Measurements from ENCODE around the gene ARFRP1.

ARFRP1 gene

DNA sequence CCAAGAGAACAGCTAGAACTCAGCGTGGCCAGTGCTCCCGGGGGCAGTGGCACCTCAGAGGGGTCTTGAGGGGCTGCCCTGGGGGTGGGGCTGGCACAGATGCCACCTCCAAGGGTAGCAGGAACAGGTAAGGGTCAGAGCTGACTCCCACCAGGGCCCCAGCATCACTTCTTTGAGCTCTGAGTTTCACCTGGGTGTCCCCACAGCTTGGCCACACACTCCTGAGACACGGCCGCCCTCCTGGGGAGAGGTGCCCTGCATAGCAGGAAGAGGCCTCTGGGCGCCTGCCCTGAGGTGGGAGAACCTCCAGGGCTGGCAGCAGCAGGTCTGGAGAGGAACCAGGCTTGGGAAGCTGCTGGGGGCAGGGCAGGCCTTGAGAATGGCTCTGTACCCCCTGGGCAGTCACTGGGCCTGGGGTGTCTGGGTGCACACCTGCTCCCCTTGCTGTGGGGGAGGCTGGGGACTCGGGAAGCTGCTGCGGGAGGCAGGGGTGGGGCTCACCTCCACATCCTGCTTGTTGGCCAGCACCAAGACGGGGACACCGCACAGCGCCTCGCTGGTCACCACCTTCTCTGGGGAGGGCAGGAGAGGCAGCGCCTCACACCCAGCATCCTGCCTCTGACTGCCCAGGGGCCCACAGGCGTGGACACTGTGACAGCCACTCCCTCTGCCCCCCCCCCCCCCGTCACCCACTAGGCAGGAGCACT lies 6.3 kb downstream of the ARFRP1 start:
- no peak for DNase-seq (ENCODE audit: low read depth)

DNA sequence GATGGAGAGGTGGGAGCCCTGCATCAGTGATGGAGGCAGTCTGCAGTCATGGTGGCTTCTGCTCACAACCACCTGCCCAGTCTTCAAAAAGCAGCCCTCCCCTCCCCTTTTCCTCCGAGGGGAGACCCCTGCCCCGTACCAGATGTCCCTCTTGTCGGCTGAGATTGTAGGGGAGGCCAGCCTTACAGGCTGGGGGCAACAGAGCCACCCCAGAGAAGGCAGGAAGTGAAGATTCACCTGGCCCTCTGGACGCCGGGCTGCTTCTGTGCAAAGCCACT lies 6.8 kb downstream of the ARFRP1 start:
- DNase-seq (ENCODE audit: low read depth) = no peak

DNA sequence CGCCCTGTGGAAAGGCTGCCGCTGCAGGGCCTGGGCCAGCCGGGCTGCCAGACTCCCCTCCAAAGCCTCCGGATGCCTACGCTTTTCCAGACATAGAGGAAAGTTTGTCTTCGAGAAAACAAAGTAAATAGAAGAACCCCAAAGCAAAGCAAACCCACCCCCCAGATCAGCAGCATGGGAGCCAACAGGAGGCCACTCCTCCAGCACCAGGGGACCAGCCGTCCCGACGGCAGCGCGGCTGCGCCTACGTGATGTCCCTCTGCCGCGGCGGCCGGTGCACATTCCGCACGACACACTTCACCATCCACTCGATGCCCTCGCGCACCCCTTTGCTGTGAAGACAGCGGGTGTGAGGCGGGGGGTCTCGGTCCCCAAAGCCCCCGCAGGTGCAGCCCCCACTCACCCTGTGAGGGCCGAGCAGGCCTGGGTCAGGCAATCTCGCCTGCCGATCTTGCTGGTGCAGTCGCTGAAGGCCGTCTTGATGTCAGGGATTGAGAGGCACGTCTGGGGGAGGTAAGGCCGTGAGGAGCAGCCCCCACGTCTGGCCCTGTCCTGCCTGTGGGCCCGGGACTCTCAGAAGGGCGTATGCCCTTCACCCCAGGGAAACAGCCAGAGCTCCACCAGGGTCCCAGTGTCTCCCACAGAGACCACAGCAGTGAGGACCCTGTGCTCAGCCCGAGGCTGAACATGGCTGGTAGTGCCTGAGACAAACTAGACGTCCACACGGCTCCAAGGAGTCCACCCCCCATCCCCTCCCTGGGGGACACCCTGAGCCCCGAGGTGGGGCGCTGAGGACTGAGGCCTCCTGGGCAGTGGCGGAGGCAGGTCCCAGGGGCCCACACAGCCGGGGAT lies 7.4 kb downstream of the ARFRP1 start:
- no peak for DNase-seq (ENCODE audit: low read depth)

DNA sequence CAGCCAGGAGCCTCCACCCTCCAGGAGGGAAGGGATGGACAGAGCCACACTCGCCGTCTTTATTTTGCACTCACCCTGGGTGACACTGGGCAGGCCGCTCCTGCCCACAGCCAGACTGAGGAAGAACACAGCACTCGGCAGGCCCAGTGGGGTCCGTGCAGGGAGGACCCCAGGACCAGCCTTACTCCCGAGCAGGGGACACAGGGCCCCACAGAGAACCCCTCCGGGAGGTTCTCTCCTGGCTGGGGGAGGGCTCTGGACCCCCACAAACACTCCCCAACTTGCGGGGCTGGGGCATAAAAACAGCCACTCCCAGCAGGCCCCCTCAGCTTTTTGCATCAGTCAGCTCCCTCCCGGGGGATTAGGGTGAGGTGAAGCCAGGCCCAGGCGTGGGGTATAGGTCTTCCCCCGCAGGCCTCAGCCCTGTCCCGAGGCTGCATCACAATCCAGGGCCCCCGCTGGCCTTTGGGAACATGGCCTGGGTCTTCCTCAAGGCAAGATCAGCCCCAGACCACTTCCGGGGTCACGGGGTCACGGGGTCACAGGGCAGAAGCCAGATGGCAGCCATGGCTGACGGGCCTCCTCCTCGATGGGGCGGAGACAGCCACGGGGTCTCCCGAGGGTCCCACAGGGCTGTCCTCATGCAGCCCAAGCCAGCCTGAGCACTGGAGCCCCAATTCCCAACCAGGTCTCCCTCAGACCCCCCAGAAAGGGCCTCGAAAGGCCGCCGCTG lies 8.1 kb downstream of the ARFRP1 start:
- no peak for DNase-seq (ENCODE audit: low read depth)

DNA sequence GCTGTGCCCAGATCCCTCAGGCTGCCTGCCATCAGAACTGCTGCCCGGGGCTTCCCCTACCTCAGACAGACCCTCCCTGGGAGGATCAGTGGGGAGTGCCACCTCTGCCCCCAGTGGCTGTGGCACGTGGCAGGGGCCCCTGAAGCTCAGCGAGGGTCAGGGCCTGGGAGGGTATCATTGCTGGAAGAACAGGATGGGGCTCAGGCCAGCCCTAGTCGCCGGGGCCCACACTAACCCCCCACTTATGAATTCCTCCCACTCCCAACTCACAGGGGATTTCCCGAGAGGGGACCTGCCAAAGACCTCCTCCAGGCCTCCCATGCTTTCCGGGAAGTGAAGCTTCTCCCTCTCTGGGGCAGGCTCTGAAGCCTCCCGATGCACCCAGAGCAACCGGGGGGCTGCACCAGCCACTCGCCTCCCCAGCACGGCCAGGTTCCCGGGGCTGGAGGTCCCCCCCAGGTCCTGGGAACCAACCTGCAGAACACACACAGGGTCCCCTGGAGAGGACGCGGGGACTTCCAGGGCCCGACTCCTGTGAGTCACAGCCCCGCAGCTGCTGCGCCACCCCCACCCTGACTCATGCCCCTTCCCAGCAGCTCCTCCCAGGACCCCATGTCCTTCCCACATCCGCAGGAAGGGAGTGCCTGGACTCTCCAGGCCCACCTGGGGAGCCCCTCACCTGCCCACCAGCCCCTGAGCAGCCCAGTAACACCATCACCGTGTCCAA lies 8.9 kb downstream of the ARFRP1 start:
- DNase-seq (ENCODE audit: low read depth) = peak; percentile 77

DNA sequence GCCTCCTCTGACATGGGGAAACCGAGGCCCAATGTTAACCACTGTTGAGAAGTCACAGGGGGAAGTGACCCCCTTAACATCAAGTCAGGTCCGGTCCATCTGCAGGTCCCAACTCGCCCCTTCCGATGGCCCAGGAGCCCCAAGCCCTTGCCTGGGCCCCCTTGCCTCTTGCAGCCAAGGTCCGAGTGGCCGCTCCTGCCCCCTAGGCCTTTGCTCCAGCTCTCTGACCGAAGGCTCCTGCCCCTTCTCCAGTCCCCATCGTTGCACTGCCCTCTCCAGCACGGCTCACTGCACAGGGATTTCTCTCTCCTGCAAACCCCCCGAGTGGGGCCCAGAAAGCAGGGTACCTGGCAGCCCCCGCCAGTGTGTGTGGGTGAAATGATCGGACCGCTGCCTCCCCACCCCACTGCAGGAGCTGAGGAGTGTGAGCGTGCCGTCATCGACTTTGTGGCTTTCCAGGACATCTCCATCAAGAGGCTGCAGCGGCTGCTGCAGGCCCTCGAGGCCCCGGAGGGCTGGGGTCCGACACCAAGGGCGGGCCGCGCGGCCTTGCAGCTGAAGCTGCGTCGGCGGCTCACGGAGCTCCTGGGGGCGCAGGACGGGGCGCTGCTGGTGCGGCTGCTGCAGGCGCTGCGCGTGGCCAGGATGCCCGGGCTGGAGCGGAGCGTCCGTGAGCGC lies 9.8 kb downstream of the ARFRP1 start:
- DNase-seq (ENCODE audit: low read depth) = no peak

DNA sequence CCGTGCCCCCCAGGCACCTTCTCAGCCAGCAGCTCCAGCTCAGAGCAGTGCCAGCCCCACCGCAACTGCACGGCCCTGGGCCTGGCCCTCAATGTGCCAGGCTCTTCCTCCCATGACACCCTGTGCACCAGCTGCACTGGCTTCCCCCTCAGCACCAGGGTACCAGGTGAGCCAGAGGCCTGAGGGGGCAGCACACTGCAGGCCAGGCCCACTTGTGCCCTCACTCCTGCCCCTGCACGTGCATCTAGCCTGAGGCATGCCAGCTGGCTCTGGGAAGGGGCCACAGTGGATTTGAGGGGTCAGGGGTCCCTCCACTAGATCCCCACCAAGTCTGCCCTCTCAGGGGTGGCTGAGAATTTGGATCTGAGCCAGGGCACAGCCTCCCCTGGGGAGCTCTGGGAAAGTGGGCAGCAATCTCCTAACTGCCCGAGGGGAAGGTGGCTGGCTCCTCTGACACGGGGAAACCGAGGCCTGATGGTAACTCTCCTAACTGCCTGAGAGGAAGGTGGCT lies 10.4 kb downstream of the ARFRP1 start:
- no peak for DNase-seq (ENCODE audit: low read depth)

DNA sequence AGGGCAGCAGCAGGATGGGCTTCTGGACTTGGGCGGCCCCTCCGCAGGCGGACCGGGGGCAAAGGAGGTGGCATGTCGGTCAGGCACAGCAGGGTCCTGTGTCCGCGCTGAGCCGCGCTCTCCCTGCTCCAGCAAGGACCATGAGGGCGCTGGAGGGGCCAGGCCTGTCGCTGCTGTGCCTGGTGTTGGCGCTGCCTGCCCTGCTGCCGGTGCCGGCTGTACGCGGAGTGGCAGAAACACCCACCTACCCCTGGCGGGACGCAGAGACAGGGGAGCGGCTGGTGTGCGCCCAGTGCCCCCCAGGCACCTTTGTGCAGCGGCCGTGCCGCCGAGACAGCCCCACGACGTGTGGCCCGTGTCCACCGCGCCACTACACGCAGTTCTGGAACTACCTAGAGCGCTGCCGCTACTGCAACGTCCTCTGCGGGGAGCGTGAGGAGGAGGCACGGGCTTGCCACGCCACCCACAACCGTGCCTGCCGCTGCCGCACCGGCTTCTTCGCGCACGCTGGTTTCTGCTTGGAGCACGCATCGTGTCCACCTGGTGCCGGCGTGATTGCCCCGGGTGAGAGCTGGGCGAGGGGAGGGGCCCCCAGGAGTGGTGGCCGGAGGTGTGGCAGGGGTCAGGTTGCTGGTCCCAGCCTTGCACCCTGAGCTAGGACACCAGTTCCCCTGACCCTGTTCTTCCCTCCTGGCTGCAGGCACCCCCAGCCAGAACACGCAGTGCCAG lies 11.0 kb downstream of the ARFRP1 start, which contains the start of gene TNFRSF6B:
TSS of gene TNFRSF6B (plus strand) at position 25 of the 729 bp plus-strand sequence. CDS start at position 141, 116 bp downstream.
- DNase-seq (ENCODE audit: low read depth) = no peak

DNA sequence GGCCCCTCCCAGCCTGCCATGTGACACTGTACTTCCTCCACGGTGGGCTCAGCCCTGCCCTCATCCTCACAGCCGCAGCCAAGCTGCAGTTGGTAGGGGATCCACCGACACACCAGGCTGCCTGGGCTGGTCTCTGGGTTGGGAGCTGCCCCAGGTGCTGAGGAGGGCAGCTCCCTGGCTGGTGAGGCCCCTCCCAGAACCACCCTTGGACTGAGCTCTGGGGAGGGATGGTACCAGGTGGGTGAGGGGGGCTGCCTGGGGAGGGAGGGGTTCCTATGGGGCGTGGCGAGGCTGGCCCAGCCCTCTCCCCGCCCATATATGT lies 11.5 kb downstream of the ARFRP1 start:
- no peak for DNase-seq (ENCODE audit: low read depth)

DNA sequence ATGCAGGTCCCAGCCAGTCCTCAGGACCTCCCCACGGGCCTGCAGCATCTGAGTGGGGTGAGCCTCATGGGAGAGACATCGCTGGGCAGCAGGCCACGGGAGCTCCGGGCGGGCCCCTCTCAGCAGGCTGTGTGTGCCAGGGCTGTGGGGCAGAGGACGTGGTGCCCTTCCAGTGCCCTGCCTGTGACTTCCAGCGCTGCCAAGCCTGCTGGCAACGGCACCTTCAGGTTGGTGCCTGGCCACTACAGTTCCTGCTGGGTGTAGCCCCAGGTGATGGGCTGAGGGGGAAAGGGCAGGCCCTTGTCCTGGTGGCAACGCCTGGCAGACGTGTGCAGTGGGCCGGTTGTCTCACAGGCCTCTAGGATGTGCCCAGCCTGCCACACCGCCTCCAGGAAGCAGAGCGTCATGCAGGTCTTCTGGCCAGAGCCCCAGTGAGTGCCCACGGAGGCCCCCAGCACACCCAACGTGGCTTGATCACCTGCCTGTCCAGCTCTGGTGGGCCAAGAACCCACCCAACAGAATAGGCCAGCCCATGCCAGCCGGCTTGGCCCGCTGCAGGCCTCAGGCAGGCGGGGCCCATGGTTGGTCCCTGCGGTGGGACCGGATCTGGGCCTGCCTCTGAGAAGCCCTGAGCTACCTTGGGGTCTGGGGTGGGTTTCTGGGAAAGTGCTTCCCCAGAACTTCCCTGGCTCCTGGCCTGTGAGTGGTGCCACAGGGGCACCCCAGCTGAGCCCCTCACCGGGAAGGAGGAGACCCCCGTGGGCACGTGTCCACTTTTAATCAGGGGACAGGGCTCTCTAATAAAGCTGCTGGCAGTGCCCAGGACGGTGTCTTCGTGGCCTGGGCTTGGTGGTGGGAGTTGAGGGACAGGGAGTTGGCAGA lies 12.1 kb downstream of the ARFRP1 start:
- DNase-seq (ENCODE audit: low read depth) = no peak

DNA sequence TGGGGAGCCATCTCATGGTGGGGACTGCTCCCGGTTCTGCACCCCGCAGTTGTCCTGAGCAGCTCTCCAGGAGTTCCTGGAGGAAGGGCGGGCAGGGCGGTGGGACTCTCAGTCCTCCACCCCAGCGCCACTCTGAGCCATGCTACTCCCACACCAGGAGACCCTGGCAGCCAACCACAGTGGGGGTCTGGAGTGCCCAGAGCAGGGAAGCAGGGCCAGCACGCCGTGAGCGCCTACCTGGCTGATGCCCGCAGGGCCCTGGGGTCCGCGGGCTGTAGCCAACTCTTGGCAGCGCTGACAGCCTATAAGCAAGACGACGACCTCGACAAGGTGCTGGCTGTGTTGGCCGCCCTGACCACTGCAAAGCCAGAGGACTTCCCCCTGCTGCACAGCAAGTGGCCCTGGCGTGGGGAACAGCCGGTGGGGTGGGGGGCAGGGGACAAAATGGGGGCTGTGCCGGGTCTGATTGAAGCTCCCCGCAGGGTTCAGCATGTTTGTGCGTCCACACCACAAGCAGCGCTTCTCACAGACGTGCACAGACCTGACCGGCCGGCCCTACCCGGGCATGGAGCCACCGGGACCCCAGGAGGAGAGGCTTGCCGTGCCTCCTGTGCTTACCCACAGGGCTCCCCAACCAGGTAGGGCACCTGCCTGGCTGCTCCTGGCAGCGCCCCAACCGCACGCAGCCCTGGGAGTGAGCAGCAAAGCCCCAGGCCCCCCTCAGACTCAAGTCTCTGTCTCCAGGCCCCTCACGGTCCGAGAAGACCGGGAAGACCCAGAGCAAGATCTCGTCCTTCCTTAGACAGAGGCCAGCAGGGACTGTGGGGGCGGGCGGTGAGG lies 13.0 kb downstream of the ARFRP1 start:
- no peak for DNase-seq (ENCODE audit: low read depth)

DNA sequence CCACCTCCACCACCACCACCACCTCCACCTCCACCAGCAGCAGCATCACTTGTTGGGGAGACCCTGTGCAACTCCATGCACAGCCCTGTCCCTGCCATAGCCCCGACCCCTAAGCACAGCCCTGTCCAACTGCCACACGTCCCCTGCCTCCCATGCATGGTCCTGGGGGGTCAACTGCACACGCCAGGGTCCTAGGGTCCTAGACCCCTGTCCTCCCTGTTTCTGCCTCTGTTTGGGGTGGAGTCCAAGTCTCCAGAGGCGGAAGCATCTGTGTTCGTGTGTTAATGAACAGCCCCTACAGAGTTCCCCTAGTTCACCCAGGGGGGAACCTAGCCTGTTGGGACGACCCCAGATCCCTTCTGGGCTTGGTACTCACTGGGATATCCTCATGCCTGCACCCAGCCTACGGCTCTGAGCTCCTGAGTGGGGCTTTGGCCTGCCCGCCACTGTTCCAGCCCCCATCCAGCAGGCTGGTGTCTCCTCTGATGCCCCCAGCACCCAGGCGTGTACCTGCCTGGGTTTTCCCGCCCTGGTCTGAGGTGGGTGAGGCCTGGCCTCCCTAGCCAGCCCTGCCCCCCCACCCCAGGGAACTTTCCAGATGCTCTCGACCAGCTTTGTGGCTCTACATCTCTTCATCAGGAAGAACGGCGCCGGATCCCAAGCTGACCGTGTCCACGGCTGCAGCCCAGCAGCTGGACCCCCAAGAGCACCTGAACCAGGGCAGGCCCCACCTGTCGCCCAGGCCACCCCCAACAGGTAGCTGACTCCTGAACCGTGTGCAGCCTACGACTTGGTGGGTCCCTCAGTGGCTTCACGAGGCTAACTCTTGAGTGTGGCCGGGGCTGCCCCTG lies 13.8 kb downstream of the ARFRP1 start:
- DNase-seq (ENCODE audit: low read depth) = no peak

DNA sequence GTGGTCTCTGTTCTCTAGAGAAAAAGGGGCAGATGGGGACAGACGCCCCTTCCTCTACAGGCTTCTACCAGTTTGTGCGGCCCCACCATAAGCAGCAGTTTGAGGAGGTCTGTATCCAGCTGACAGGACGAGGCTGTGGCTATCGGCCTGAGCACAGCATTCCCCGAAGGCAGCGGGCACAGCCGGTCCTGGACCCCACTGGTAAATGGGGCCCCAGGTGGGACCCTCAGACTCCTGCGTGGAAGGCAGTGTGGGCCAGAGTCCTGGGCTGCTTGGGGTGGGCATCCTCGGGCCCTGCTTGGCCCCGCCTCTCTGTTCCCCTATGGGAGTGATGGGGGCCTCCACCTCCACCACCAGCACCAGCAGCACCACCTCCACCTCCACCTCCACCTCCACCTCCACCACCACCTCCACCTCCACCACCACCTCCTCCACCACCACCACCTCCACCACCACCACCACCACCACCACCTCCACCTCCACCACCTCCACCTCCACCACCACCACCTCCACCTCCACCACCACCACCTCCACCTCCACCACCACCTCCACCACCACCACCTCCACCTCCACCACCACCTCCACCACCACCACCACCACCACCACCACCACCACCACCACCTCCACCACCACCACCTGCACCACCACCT lies 14.6 kb downstream of the ARFRP1 start:
- DNase-seq (ENCODE audit: low read depth) = no peak

DNA sequence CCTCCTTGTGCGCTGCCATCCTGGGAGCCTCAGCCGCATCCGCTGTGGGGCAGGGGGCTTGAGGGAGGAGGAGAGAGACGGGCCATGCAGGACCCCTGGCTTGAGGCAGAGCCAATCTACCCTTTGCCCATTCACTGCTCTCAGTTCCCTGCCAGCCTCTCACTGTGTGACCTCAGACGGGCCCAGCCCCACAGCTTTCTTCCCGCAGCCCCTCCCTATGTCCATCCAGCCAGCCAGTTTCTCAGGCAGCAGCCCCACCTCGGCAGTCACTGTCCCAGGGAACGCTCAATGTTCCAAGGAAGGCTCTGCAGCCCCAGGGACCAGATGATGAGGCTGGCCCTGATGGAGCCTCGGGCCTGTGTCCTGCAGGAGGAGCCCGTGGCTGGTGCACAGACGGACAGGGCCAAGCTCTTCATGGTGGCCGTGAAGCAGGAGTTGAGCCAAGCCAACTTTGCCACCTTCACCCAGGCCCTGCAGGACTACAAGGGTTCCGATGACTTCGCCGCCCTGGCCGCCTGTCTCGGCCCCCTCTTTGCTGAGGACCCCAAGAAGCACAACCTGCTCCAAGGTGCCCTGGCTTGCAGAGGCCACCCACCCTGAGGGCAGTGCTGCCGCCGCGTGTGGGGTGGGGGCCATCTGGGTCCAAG lies 15.2 kb downstream of the ARFRP1 start:
- peak; percentile 19 for DNase-seq (ENCODE audit: low read depth)

DNA sequence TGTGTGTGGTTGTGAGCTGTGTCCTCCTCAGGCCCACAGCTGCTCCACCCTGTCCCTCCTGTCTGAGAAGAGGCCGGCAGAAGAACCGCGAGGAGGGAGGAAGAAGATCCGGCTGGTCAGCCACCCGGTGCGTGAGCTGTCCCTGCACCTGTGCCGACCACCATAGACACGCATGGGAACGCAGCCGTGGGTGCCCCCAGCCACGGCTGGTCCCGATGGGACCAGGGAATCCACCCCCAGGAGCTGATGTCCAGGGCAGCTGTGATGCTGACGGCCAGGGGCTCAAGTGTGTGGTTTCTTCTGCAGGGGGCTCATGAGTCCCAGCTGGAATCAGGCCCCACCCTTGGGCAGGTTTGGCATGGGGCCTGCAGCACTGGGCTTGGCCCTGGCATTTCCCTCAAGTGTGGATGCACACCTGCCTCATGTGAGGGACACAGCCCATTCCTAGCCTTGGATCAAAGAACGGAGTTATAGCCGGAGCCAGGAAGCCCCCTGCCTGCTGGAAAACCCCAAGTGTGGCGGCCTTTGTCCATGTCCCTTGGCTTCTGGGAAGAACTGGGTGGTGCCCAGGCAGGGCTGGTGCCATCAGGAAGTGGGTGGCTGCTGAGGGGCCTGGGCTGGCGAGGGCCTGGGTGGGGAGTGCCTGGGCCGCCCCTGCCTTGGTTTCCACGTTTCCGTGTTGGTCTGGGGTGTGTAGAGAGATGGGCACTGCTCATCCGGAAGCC lies 15.9 kb downstream of the ARFRP1 start:
- no peak for DNase-seq (ENCODE audit: low read depth)

All from GM04504 (cell line).